Fibroblast of skin of right biceps (primary cell): ENCODE measurements around the gene PPIL4.
"Not testable (repeated sequence)": the region's sequence is repeated elsewhere in the genome, so short reads cannot be mapped to it uniquely, and the experiment has no call there.

Experiments
- DNase-seq: peaks from one replicate; pipeline ENCODE4 v3.0.0-alpha.2; 2013

PPIL4 gene

GRCh38 chr6:149483334-149483725, 62.5 kb downstream of the PPIL4 start:
- DNase-seq = no peak

- no peak for DNase-seq
Observed at GRCh38 chr6:149482545-149483333, 63.1 kb downstream of the PPIL4 start.

DNA sequence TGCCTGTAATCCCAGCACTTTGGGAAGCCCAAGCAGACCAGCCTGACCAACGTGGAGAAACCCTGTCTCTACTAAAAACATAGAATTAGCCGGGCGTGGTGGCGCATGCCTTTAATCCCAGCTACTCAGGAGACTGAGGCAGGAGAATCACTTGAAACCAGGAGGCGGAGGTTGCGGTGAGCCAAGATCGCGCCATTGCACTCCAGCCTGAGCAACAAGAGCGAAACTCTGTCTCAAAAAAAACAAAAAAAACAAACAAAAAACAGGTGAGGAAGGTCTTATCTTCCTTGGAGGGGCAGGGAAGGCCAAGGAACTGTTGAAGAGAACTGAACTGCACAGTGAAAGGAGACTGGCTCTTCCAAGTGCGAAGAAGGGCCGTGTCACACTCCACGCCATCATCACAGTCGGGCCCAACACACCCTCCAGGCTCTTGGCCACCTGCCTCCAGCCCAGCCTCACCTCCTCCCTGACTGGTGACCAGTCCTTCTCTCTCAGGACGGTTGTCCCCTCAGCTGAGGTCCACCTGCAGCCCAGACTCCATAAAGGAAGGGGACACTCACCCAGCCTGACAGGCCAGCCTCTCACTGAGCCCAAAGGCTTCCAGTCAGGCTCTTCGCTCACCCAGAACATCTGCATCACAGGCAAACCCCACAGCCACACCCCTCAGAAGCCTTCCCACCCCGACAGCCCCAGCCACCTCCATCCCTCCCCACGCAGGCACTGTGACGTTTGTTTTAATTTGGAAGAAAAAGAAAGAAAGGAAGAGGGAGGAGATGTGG, 65.2 kb downstream of the PPIL4 start:
- DNase-seq = no peak

- DNase-seq = no peak
Observed at GRCh38 chr6:149478631-149479314, 67.1 kb downstream of the PPIL4 start.

DNA sequence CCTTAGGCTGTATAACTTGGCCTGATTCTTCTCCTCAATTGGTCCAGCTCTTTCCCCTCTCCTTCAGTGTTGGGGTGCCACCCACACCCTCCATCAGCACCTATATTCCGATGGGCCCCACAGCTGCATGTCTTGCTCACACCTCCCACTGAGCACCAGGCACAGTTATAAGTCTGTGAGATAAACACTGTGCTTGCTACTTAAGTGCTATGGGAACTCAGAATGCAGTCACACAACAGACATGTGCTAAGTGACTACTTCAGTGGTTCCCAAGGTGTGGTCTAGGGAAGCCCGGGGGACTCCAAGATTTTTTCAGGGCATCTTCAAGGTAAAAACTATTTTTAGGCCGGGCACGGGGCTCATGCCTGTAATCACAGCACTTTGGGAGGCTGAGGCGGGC, 68.3 kb downstream of the PPIL4 start:
- no peak for DNase-seq

GRCh38 chr6:149476789-149477455, 68.9 kb downstream of the PPIL4 start:
- DNase-seq = no peak

DNA sequence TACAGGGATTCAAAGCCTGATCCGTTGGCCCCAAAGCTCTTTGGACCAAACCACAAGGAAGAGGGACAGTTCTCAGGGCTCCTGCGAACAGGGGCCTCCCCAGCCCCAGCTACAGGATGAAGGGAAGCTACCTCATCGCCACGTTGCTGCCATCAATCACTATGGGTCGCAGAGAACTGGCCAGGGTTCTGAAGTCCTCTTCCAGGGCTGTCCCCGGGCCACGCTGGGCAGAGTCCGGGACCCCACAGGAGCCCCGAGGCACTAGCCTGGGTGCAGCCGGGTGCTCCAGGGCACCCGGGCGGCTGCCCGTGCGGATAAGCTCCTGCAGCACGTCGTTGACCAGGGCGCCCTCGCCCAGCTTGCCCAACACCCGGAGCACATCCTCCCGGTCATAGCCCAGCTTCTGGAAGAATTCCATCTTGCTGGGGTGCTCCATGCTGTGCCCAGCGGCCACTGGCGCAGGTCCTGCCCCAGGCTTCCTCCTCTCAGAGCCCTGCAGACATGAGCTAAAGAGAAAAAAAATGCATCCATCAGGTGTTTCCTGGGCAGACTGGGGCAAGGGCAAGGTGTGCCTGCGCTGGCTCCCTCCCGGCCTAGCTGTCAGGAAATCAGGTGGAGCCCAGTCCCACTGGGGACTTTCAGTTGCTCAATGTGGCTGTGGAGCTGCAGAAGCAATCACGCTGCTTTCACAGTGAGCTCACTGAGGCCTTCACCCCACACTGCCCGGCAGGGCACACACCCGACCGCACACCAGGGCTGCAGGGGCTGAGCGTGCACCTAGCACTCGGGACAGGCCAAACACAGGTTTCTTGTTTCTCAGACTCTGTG, 71.5 kb downstream of the PPIL4 start:
- DNase-seq = no peak

- DNase-seq = no peak
Observed at GRCh38 chr6:149473080-149474052, 72.5 kb downstream of the PPIL4 start.

GRCh38 chr6:149472241-149472640, 73.6 kb downstream of the PPIL4 start:
- no peak for DNase-seq

DNA sequence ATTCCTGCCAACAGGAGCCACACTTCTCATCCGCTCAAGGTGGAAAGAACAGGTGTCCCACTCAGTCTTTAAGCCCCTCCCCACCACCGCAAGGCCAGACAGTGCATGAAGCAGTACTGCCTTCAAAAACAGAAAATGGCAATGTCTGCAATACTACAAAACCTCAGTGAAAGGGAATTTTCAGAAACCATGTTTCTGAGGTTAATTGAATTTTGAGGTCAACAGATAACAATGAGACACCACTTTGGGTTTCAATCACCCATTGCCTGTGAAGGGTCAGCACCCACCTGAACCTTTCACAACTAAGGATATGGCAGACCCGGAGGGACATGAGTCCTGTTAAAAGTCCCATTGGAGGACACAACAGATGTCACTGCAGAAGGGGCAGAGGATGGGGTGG, 74.0 kb downstream of the PPIL4 start:
- DNase-seq = no peak

- no peak for DNase-seq
Observed at GRCh38 chr6:149470948-149471347, 74.9 kb downstream of the PPIL4 start.

- no peak for DNase-seq
Observed at GRCh38 chr6:149468179-149468578, 77.7 kb downstream of the PPIL4 start.

- no peak for DNase-seq
Observed at GRCh38 chr6:149467265-149467664, 78.6 kb downstream of the PPIL4 start.

DNA sequence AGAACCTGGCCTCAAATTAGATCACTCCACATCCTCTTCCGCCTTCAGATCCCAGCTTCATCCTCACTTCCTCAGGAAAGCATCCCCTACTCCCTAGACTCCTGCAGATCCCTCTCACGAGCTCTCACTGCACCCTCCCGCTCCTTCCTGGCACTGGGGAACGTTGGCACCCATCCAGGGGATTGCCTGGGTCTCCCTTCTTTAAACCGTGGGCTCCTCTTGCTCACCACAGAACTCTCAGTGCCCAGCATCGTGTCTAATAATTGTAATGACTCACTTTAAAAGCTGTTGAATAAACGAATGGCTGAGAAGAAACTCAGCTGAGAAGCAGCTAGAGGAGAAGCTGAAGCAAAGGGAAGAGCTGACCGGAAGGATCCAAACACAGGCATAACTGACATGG, 81.4 kb downstream of the PPIL4 start:
- DNase-seq = no peak

- DNase-seq = peak; percentile 12
Observed at GRCh38 chr6:149463781-149464180, 82.1 kb downstream of the PPIL4 start.

DNA sequence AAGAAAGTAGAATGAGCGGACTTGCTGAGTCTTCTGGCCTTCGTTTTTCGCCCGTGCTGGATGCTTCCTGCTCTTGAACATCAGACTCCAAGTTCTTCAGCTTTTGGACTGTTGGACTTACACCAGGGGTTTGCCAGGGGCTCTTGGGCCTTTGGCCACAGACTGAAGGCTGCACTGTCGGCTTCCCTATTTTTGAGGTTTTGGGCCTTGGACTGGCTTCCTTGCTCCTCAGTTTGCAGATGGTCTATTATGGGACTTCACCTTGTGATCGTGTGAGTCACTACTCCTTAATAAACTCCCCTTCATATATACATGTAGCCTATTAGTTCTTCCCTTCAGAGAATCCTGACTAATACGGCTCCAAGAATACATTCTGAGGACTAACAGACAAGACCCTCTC, 83.1 kb downstream of the PPIL4 start:
- not testable (repeated sequence) for DNase-seq

GRCh38 chr6:149461670-149462069, 84.2 kb downstream of the PPIL4 start:
- DNase-seq = no peak

DNA sequence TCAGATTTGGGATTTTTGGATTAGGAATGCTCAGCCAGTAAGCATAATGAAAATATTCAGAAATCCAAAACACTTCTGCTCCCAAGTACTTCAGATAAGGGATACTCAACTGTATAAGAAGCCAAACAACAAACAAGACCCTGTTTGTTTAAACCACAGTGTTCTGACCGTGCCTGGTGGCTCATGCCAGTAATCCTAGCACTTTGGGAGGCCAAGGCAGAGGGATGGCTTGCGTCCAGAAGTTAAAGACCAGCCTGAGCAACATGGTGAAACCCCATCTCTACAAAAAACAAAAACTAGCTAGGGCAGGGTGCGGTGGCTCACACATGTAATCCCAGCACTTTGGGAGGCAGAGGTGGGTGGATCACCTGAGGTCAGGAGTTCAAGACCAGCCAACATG, 85.6 kb downstream of the PPIL4 start:
- DNase-seq = not testable (repeated sequence)

GRCh38 chr6:149459761-149460160, 86.1 kb downstream of the PPIL4 start:
- peak; percentile 74 for DNase-seq

DNA sequence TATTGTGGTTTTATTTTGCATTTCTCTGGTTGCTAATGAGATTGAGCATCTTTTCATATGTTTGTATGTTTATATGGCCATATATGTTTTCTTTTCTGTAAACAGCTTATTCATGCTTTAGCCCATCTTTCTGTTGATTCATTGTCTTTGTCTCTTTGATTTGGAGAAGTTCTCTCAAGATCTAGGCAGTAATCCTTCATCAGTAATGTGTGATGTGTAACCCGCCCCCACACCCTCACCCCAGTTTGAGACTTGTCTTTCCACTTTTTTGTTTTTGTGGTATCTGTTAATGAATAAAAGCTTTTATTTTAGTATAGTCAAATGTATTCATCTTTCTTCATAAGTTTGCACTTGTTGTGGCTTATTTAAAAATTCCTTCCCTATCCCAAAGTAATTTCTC, 87.0 kb downstream of the PPIL4 start:
- DNase-seq = no peak

GRCh38 chr6:149458196-149458595, 87.6 kb downstream of the PPIL4 start:
- peak; percentile 28 for DNase-seq
